IMR-90 (cell line): ENCODE measurements around the gene ATP1A1. TPM values are rescaled to one million over a fixed set of nuclear protein-coding genes. Genes with fewer than 3 reads are reported as not detected.

ENCODE experiments used
- ATAC-seq: fragments of 200-7000 bp; cut with Tn5 transposase; 2 replicates; pipeline ENCODE4 v1.9.1; 2020; ENCODE audit warnings: low read depth, mild to moderate bottlenecking, moderate library complexity
- BruUV-seq: library from RNA; stranded (reverse); fragments of 400-500 nt; replicated peaks from 2 replicates; lab custom pipeline; 2021; lab: Mats Ljungman, UMichigan
- CTCF ChIA-PET: fragments of 300-600 bp; formaldehyde crosslinking; extraction: SDS; loops from one replicate; lab custom pipeline; 2021; ENCODE audit warnings: antibody characterized with exemption; lab: Yijun Ruan, JAX
- POLR2A ChIA-PET: fragments of 300-600 bp; sonication (Branson Sonifier 250); formaldehyde crosslinking; loops from one replicate; lab custom pipeline; 2022; ENCODE audit warnings: antibody characterized with exemption; ENCODE audit not compliant: unreplicated experiment; lab: Charles Lee
- DNase-seq: peaks from one replicate; pipeline ENCODE4 v3.0.0; 2013
- H2AFZ ChIP-seq: replicated peaks from 2 replicates; pipeline ENCODE3; 2013; ENCODE audit warnings: low read length, mild to moderate bottlenecking; ENCODE audit not compliant: poor library complexity
- H2AK5ac ChIP-seq: 2 replicates; pipeline ENCODE4 v1.6.1; 2013; ENCODE audit warnings: low read depth, low read length, inconsistent platforms
- H2AK9ac ChIP-seq: replicated peaks from 2 replicates; pipeline ENCODE3; 2013; ENCODE audit warnings: mild to moderate bottlenecking, low read depth, low read length, moderate library complexity; ENCODE audit not compliant: poor library complexity
- H2BK120ac ChIP-seq: 2 replicates; pipeline ENCODE4 v1.6.1; 2013; ENCODE audit warnings: low read depth, low read length, inconsistent platforms
- H2BK15ac ChIP-seq: 3 replicates; pipeline ENCODE4 v1.6.1; 2013; ENCODE audit warnings: low read depth, low read length, inconsistent platforms
- H2BK20ac ChIP-seq: 2 replicates; pipeline ENCODE4 v1.6.1; 2013; ENCODE audit warnings: low read depth, mild to moderate bottlenecking, inconsistent platforms, low read length, moderate library complexity
- H2BK5ac ChIP-seq: 2 replicates; pipeline ENCODE4 v1.6.1; 2013; ENCODE audit warnings: mild to moderate bottlenecking, low read depth, low read length, inconsistent platforms; ENCODE audit not compliant: poor library complexity, severe bottlenecking
- H3K14ac ChIP-seq: replicated peaks from 2 replicates; pipeline ENCODE4 v1.6.1; 2013; ENCODE audit warnings: low read depth, low read length, inconsistent platforms
- H3K18ac ChIP-seq: 2 replicates; pipeline ENCODE4 v1.6.1; 2013; ENCODE audit warnings: low read depth, low read length, control low read depth
- H3K23ac ChIP-seq: 2 replicates; pipeline ENCODE4 v1.6.1; 2013; ENCODE audit warnings: low read depth, low read length, inconsistent platforms
- H3K27ac ChIP-seq: 2 replicates; pipeline ENCODE4 v1.5.1; 2013; ENCODE audit warnings: mild to moderate bottlenecking, control low read depth, low read length; ENCODE audit not compliant: insufficient read depth
- H3K27me3 ChIP-seq: 2 replicates; pipeline ENCODE4 v1.6.1; 2013; ENCODE audit warnings: low read length; ENCODE audit not compliant: control insufficient read depth, insufficient read depth
- H3K36me3 ChIP-seq: 2 replicates; pipeline ENCODE4 v1.6.1; 2013; ENCODE audit warnings: low read length, mixed read lengths; ENCODE audit not compliant: control insufficient read depth, insufficient read depth
- H3K4ac ChIP-seq: 2 replicates; pipeline ENCODE4 v1.6.1; 2013; ENCODE audit warnings: low read depth, low read length, inconsistent platforms
- H3K4me1 ChIP-seq: 2 replicates; pipeline ENCODE4 v1.6.1; 2013; ENCODE audit warnings: low read length, mixed read lengths; ENCODE audit not compliant: control insufficient read depth, insufficient read depth
- H3K4me2 ChIP-seq: 2 replicates; pipeline ENCODE4 v1.6.1; 2013; ENCODE audit warnings: low read depth, mild to moderate bottlenecking, control low read depth, low read length, moderate library complexity
- H3K4me3 ChIP-seq: 2 replicates; pipeline ENCODE4 v1.5.1; 2013; ENCODE audit warnings: low read depth, mild to moderate bottlenecking, control low read depth, low read length, moderate library complexity; ENCODE audit not compliant: insufficient read depth
- H3K56ac ChIP-seq: 2 replicates; pipeline ENCODE4 v1.6.1; 2013; ENCODE audit warnings: low read length, inconsistent platforms; ENCODE audit not compliant: insufficient read depth; ENCODE audit errors: extremely low read depth
- H3K79me1 ChIP-seq, 2 experiments: 2 replicates each; pipeline ENCODE4 v1.6.1; 2013; ENCODE audit warnings: low read length in 2 of 2, inconsistent platforms in 1 of 2, low read depth in 1 of 2
- H3K9ac ChIP-seq: 2 replicates; pipeline ENCODE4 v1.6.1; 2013; ENCODE audit warnings: low read depth, low read length, control low read depth
- H3K9me1 ChIP-seq: 2 replicates; pipeline ENCODE4 v1.6.1; 2013; ENCODE audit warnings: low read length, inconsistent platforms; ENCODE audit not compliant: insufficient read depth
- H3K9me3 ChIP-seq: 2 replicates; pipeline ENCODE4 v1.6.1; 2013; ENCODE audit warnings: low read length; ENCODE audit not compliant: control insufficient read depth, insufficient read depth
- H4K20me1 ChIP-seq: 2 replicates; pipeline ENCODE4 v1.6.1; 2013; ENCODE audit warnings: low read length, inconsistent platforms; ENCODE audit not compliant: insufficient read depth
- H4K5ac ChIP-seq: 2 replicates; pipeline ENCODE4 v1.6.1; 2013; ENCODE audit warnings: mild to moderate bottlenecking, low read depth, low read length, control low read depth
- H4K8ac ChIP-seq, 2 experiments: 2 replicates each; pipeline ENCODE4 v1.6.1; 2013; ENCODE audit warnings: low read depth in 2 of 2, low read length in 2 of 2, control low read depth in 1 of 2, inconsistent platforms in 1 of 2
- H4K91ac ChIP-seq: 2 replicates; pipeline ENCODE4 v1.6.1; 2013; ENCODE audit warnings: low read depth, low read length, inconsistent platforms; ENCODE audit not compliant: insufficient read depth
- BHLHE40 ChIP-seq: fragments of 150-350 bp; IDR thresholded peaks from 2 replicates; pipeline ENCODE4 v1.6.1; 2016; ENCODE audit warnings: mild to moderate bottlenecking, low read depth, low read length
- CHD1 ChIP-seq: IDR thresholded peaks from 2 replicates; pipeline ENCODE4 v1.6.1; 2012; ENCODE audit warnings: low read depth, low read length, improper control_type of control experiment
- FOS ChIP-seq: fragments of 150-350 bp; IDR thresholded peaks from 2 replicates; pipeline ENCODE4 v1.6.1; 2016; ENCODE audit warnings: low read depth, low read length
- MAFK ChIP-seq: IDR thresholded peaks from 2 replicates; pipeline ENCODE4 v1.6.1; 2012; ENCODE audit warnings: low read depth, low read length, improper control_type of control experiment
- MAZ ChIP-seq: IDR thresholded peaks from 2 replicates; pipeline ENCODE4 v1.6.1; 2012; ENCODE audit warnings: low read depth, mild to moderate bottlenecking, low read length, improper control_type of control experiment, moderate library complexity, borderline replicate concordance
- MXI1 ChIP-seq: IDR thresholded peaks from 2 replicates; pipeline ENCODE4 v1.6.1; 2012; ENCODE audit warnings: low read depth, mild to moderate bottlenecking, low read length, moderate library complexity, borderline replicate concordance
- NFE2L2 ChIP-seq: fragments of 150-350 bp; IDR thresholded peaks from 2 replicates; pipeline ENCODE4 v1.6.1; 2016; ENCODE audit warnings: low read depth, mild to moderate bottlenecking, low read length
- POLR2A ChIP-seq: IDR thresholded peaks from 2 replicates; pipeline ENCODE4 v1.6.1; 2012; ENCODE audit warnings: mild to moderate bottlenecking, low read depth, low read length
- RAD21 ChIP-seq: IDR thresholded peaks from 2 replicates; pipeline ENCODE4 v1.6.1; 2012; ENCODE audit warnings: low read length, improper control_type of control experiment
- RCOR1 ChIP-seq: IDR thresholded peaks from 2 replicates; pipeline ENCODE4 v1.6.1; 2012; ENCODE audit warnings: mild to moderate bottlenecking, low read length, improper control_type of control experiment; ENCODE audit not compliant: insufficient replicate concordance
- RFX5 ChIP-seq: IDR thresholded peaks from 2 replicates; pipeline ENCODE4 v1.8.0; 2012; ENCODE audit warnings: low read depth, mild to moderate bottlenecking, low read length, moderate library complexity
- SMC3 ChIP-seq: fragments of 150-350 bp; IDR thresholded peaks from 2 replicates; pipeline ENCODE4 v1.6.1; 2016; ENCODE audit warnings: low read depth, mild to moderate bottlenecking, antibody characterized with exemption, low read length, moderate library complexity
- WGBS, 2 experiments: methylation state at CpG; one replicate each; pipeline versions ENCODE4 v1.1.5 to v1.1.7; 2013; ENCODE audit warnings: missing lambda C conversion rate in 2 of 2; ENCODE audit not compliant: insufficient read length in 1 of 2; ENCODE audit errors: extremely low coverage in 2 of 2; 5-methylcytosine and 5-hydroxymethylcytosine counted together
- dilution Hi-C: fragments of 300-500 bp; cut with HindIII; formaldehyde crosslinking; loops from one replicate; pipeline ENCODE4 v1.14.3; 2018; ENCODE audit warnings: low sequenced_read_pairs; ENCODE audit not compliant: unreplicated experiment
- in situ Hi-C: fragments of 300-500 bp; cut with MboI; formaldehyde crosslinking; loops from 3 replicates; pipeline ENCODE4 v1.14.3; 2019; ENCODE audit warnings: low sequenced_read_pairs, inconsistent platforms, mixed read lengths
- intact Hi-C: fragments of 100-400 bp; cut with micrococcal nuclease; formaldehyde crosslinking; loops from 2 replicates; pipeline ENCODE4 v1.10.0; 2022
- polyA plus RNA-seq, 3 experiments: library from polyadenylated mRNA; depleted of rRNA; stranded (reverse); fragments of >200 nt; gene quantifications; 2 replicates each; pipeline ENCODE4 v1.2.3, GENCODE V29; 2012; ENCODE audit warnings: low replicate concordance in 1 of 3
- total RNA-seq: library from RNA; depleted of rRNA; stranded (reverse); fragments of >200 nt; gene quantifications from 2 replicates; pipeline ENCODE4 v1.2.3, GENCODE V29; 2012
- TF ChIP-seq, protein P1 (sequence below): fragments of 150-350 bp; IDR thresholded peaks from 2 replicates; pipeline ENCODE4 v1.6.1; 2016; ENCODE audit warnings: low read depth, mild to moderate bottlenecking, low read length, moderate library complexity, borderline replicate concordance
- TF ChIP-seq, protein P2 (sequence below): fragments of 150-350 bp; IDR thresholded peaks from 2 replicates; pipeline ENCODE4 v1.6.1; 2017; ENCODE audit warnings: mild to moderate bottlenecking, antibody characterized with exemption, low read length, low read depth
- TF ChIP-seq, protein P3 (sequence below): conservative IDR thresholded peaks from 2 replicates; pipeline ENCODE4 v1.5.1; 2012; ENCODE audit warnings: mild to moderate bottlenecking, low read depth, low read length, improper control_type of control experiment

ATP1A1 gene
- total and polyA plus RNA-seq, 2 of the 4 experiments (the other 2 are of a cell fraction), result 116 to 125 TPM

DNA sequence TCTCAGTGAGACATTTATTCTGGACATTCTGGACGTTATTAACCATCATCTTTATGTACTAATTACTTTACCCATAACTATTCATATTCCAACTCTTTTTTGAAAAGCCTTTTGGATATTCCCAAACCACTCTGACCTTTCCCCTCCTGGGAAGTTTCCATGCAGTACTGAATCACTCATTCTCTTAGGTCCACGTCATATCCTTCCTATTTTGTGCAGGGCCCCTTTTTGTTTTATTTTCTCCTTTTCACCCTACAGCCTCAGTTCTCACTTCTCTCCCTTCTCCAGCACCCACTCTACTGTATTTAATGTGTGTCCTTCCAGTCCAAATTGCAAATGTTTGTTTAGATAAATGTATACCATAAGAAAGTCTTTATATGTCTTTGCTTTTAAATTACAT lies 16.4 kb upstream of the ATP1A1 start:
- H3K36me3 ChIP-seq, result no peaks in the 10 kb centered on the region
- in situ Hi-C loops, result no loop called here
- no peak overlapping the region for H2AK5ac ChIP-seq
- no peak overlapping the region for H4K5ac ChIP-seq
- H2BK120ac ChIP-seq, result no peak overlapping the region
- H3K18ac ChIP-seq, result no peak overlapping the region
- no peak overlapping the region for H2BK20ac ChIP-seq
- H3K27ac ChIP-seq, result no peak overlapping the region
- H3K23ac ChIP-seq, result no peak overlapping the region
- ChIA-PET POLR2A (no interaction called here), CTCF (no interaction called here)
- no peak overlapping the region for H2AFZ ChIP-seq
- no CpG with 5 or more reads among the region's 2 CpGs for WGBS, 2 experiments
- H2BK15ac ChIP-seq, result no peak overlapping the region
- H4K91ac ChIP-seq, result no peak overlapping the region
- H4K20me1 ChIP-seq, result no peaks in the 10 kb centered on the region
- peak overlapping the region in 1 of 2 experiments; percentile 85; a peak in 1 of 4 replicates for H4K8ac ChIP-seq
- no peak overlapping the region for H3K4me3 ChIP-seq
- ATAC-seq, result peak; percentile 61
- H3K9me1 ChIP-seq, result no peaks in the 10 kb centered on the region
- peak overlapping the region; percentile 78 for H2BK5ac ChIP-seq
- H3K4me1 ChIP-seq, result peaks cover 5% of the 10 kb centered on the region; the same call in 1 of the 2 replicates
- H3K4ac ChIP-seq, result no peak overlapping the region
- no TSS peak for BruUV-seq
- no peak overlapping the region for H2AK9ac ChIP-seq
- H3K4me2 ChIP-seq, result no peak overlapping the region
- TF ChIP-seq FOS (no peak), MAZ (no peak), MXI1 (no peak), RCOR1 (no peak), RAD21 (no peak), NFE2L2 (no peak), CHD1 (no peak), SMC3 (no peak), POLR2A (no peak), MAFK (no peak), BHLHE40 (no peak), RFX5 (no peak)
- TF ChIP-seq, protein P1, sequence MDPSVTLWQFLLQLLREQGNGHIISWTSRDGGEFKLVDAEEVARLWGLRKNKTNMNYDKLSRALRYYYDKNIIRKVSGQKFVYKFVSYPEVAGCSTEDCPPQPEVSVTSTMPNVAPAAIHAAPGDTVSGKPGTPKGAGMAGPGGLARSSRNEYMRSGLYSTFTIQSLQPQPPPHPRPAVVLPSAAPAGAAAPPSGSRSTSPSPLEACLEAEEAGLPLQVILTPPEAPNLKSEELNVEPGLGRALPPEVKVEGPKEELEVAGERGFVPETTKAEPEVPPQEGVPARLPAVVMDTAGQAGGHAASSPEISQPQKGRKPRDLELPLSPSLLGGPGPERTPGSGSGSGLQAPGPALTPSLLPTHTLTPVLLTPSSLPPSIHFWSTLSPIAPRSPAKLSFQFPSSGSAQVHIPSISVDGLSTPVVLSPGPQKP, result no peak
- TF ChIP-seq, protein P2, sequence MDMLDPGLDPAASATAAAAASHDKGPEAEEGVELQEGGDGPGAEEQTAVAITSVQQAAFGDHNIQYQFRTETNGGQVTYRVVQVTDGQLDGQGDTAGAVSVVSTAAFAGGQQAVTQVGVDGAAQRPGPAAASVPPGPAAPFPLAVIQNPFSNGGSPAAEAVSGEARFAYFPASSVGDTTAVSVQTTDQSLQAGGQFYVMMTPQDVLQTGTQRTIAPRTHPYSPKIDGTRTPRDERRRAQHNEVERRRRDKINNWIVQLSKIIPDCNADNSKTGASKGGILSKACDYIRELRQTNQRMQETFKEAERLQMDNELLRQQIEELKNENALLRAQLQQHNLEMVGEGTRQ, result no peak
- TF ChIP-seq, protein P3, sequence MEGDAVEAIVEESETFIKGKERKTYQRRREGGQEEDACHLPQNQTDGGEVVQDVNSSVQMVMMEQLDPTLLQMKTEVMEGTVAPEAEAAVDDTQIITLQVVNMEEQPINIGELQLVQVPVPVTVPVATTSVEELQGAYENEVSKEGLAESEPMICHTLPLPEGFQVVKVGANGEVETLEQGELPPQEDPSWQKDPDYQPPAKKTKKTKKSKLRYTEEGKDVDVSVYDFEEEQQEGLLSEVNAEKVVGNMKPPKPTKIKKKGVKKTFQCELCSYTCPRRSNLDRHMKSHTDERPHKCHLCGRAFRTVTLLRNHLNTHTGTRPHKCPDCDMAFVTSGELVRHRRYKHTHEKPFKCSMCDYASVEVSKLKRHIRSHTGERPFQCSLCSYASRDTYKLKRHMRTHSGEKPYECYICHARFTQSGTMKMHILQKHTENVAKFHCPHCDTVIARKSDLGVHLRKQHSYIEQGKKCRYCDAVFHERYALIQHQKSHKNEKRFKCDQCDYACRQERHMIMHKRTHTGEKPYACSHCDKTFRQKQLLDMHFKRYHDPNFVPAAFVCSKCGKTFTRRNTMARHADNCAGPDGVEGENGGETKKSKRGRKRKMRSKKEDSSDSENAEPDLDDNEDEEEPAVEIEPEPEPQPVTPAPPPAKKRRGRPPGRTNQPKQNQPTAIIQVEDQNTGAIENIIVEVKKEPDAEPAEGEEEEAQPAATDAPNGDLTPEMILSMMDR, result no peak
- H3K27me3 ChIP-seq, result no peaks in the 10 kb centered on the region
- no peak overlapping the region for H3K9ac ChIP-seq
- H3K14ac ChIP-seq, result no peak overlapping the region
- no peak overlapping the region for H3K56ac ChIP-seq
- intact Hi-C loops, result no loop called here
- H3K9me3 ChIP-seq, result no peaks in the 10 kb centered on the region
- dilution Hi-C loops, result no loop called here
- no peaks in the 10 kb centered on the region for H3K79me1 ChIP-seq
- DNase-seq, result peak; percentile 71
